GM13977 (cell line): Measurements from ENCODE around the gene HARBI1.
"Not testable (repeated sequence)": the region's sequence is repeated elsewhere in the genome, so short reads cannot be mapped to it uniquely, and the experiment has no call there.

ENCODE experiments used
- DNase-seq: peaks from one replicate; pipeline ENCODE4 v3.0.0; 2012; ENCODE audit warnings: low spot score
- in situ Hi-C: fragments of 300-500 bp; cut with MboI; formaldehyde crosslinking; loops from one replicate; pipeline ENCODE4 v1.12.0; 2022; ENCODE audit warnings: low sequenced_read_pairs, low pct_unique_long_range_greater_than_20kb, mixed read lengths, inconsistent platforms; ENCODE audit not compliant: unreplicated experiment
- TF ChIP-seq, protein P1 (sequence below): IDR thresholded peaks from 2 replicates; pipeline ENCODE4 v1.5.1; 2012; ENCODE audit warnings: mild to moderate bottlenecking, control low read depth; ENCODE audit not compliant: insufficient read depth; ENCODE audit errors: extremely low read depth, missing control alignments

HARBI1 gene

GRCh38 chr11:46594374-46594700 is 22.7 kb downstream of the HARBI1 start:
- TF ChIP-seq, protein P1, sequence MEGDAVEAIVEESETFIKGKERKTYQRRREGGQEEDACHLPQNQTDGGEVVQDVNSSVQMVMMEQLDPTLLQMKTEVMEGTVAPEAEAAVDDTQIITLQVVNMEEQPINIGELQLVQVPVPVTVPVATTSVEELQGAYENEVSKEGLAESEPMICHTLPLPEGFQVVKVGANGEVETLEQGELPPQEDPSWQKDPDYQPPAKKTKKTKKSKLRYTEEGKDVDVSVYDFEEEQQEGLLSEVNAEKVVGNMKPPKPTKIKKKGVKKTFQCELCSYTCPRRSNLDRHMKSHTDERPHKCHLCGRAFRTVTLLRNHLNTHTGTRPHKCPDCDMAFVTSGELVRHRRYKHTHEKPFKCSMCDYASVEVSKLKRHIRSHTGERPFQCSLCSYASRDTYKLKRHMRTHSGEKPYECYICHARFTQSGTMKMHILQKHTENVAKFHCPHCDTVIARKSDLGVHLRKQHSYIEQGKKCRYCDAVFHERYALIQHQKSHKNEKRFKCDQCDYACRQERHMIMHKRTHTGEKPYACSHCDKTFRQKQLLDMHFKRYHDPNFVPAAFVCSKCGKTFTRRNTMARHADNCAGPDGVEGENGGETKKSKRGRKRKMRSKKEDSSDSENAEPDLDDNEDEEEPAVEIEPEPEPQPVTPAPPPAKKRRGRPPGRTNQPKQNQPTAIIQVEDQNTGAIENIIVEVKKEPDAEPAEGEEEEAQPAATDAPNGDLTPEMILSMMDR = no peak
- DNase-seq = no peak
- in situ Hi-C loops = no loop called here

- in situ Hi-C loops = no loop called here
- TF ChIP-seq, protein P1 = no peak
- peak; percentile 90 for DNase-seq
These were observed 23.3 kb downstream of the HARBI1 start, which contains the start of gene AMBRA1 for GRCh38 chr11:46593550-46594373. TSS of gene AMBRA1 (minus strand) at chr11:46594023. CDS start at chr11:46548380, 45,643 bp downstream.

DNA sequence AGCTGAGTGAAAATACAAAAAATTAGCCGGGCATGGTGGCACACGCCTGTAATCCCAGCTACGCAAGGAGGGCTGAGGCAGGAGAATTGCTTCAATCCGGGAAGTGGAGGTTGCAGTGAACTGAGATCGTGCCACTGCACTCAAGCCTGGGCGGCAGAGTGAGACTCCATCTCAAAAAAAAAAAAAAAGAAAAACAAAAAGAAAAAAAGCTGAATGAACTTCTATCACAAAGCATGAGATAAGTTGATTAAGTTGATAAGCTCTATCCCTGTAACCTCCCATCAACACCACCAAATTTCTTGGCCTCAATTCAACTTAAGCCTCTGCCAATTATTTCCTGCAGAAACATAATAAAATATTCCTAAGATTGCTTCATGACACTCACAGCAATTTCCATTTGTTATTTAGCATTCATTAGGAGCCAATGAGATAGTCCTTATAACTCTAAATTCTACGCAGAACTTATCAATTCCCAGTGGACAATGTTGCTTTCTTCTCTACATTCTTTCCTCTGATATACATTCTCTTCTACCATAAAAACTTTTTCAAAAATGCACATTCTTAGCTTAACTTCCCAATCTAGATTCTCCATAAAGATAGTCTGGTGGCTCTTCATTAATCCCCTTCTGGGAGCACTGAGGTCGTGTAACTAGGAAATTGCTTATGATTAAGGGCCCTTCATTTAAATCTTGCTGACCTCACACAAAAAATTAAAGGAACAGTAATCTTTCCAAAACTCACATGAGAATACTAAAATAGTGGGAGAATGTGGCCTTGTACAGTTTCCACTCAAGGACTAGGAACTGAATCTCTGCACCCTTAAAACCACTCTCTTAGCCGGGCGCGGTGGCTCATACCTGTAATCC is 26.1 kb downstream of the HARBI1 start:
- in situ Hi-C loops = no loop called here
- TF ChIP-seq, protein P1 = no peak
- no peak for DNase-seq

DNA sequence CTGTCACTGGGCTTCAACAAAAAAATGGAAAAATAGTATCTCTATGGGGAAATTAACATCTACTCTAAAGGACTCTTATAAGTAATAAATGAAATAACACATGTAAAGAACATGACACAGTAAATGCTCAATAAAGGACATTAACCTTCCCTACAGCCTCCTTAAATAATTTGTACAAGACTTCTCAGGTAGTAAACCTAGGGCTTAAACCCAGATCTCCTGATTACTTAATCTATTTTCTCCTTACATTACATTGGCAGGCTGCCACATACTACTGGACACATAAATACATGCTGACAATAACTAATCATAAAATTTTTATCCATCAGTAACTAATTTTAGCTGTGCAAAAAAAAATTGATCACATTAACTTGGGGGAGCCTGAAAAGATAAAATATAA is 28.1 kb downstream of the HARBI1 start:
- in situ Hi-C loops = no loop called here
- DNase-seq = no peak
- TF ChIP-seq, protein P1 = no peak

DNA sequence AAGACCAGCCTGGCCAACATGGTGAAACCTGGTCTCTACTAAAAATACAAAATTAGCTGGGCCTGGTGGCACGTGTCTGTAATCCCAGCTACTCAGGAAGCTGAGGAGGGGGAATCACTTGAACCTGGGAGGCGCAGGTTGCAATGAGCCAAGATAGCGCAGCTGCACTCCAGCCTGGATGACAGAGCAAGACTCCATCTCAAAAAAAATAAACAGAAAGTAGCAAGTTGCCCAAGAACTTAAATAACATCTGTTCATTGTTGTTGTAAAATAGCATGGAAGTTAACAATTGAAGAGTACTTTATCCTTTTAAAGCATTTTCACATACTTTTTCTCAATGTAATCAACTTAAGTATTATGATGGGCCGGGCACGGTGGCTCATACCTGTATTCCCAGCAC is 28.9 kb downstream of the HARBI1 start:
- TF ChIP-seq, protein P1 = no peak
- DNase-seq = no peak
- in situ Hi-C loops = no loop called here

GRCh38 chr11:46583513-46583912 is 33.5 kb downstream of the HARBI1 start:
- DNase-seq, in situ Hi-C loops: not testable (repeated sequence)

DNA sequence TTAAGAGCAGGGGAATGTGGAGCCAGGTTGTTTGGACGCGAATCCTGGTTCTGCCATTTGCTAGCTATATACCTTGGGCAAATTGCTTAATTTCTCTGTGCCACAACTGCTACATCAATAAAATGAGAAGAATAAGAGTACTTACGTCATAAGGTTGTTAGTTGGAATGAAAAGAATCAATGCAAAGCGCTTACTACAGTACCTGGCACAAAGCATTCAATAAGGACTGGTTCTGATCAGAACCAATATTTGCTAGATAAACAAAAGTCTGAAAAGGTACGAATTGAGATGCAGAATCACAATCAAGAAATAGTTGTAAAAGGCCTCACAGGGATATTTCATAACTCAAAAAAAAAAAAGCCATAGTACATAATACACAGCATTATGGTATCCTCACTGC is 34.4 kb downstream of the HARBI1 start:
- in situ Hi-C loops = no loop called here
- no peak for DNase-seq
- TF ChIP-seq, protein P1 = no peak
